Adrenal gland (tissue), 5 donors: Measurements from ENCODE around the gene NEK7.

Source experiments
- POLR2A ChIP-seq, 2 donors: fragments of 450-650 bp; IDR thresholded peaks; one replicate each; pipeline ENCODE4 v1.6.1; 2017; ENCODE audit warnings: antibody characterized with exemption in 2 of 2, mild to moderate bottlenecking in 2 of 2, moderate library complexity in 1 of 2
- TF ChIP-seq, protein P1 (sequence below), 6 experiments: fragments of 450-650 bp in 4 of 6; fragments of 200-600 bp in 2 of 6; sonication (generic) in 1 of 6; IDR thresholded peaks; 1 replicate in 5 of 6; 2 replicates in 1 of 6; pipeline versions ENCODE4 v1.5.1 to v1.8.0; 2016 to 2021; ENCODE audit warnings: antibody characterized with exemption in 6 of 6, mild to moderate bottlenecking in 2 of 6, moderate library complexity in 1 of 6
- donor health status: DM: no; HTN: no; CAD: no.

GRCh38 chr1:198167436-198167934 lies 10.7 kb downstream of the NEK7 start:
- no peak for TF ChIP-seq POLR2A (IDR thresholded peaks at IDR 0.05)
- TF ChIP-seq, protein P1, sequence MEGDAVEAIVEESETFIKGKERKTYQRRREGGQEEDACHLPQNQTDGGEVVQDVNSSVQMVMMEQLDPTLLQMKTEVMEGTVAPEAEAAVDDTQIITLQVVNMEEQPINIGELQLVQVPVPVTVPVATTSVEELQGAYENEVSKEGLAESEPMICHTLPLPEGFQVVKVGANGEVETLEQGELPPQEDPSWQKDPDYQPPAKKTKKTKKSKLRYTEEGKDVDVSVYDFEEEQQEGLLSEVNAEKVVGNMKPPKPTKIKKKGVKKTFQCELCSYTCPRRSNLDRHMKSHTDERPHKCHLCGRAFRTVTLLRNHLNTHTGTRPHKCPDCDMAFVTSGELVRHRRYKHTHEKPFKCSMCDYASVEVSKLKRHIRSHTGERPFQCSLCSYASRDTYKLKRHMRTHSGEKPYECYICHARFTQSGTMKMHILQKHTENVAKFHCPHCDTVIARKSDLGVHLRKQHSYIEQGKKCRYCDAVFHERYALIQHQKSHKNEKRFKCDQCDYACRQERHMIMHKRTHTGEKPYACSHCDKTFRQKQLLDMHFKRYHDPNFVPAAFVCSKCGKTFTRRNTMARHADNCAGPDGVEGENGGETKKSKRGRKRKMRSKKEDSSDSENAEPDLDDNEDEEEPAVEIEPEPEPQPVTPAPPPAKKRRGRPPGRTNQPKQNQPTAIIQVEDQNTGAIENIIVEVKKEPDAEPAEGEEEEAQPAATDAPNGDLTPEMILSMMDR (IDR thresholded peaks at IDR 0.05), result no peak
